Skeletal muscle tissue (tissue), 4 donors: Measurements from ENCODE around the gene ZNF22. TPM values are rescaled to one million over a fixed set of nuclear protein-coding genes. Genes with fewer than 3 reads are reported as not detected.

ENCODE experiments used
- H3K27ac ChIP-seq: one replicate; pipeline ENCODE4 v1.7.0; 2013; ENCODE audit warnings: mild to moderate bottlenecking, low read depth, low read length, inconsistent platforms
- H3K27me3 ChIP-seq, 3 donors: one replicate each; pipeline ENCODE4 v1.7.0; 2013; ENCODE audit warnings: low read length in 3 of 3; ENCODE audit not compliant: control insufficient read depth in 3 of 3, insufficient read depth in 3 of 3
- H3K36me3 ChIP-seq, 3 donors: one replicate each; pipeline ENCODE4 v1.7.0; 2013; ENCODE audit warnings: low read length in 3 of 3; ENCODE audit not compliant: control insufficient read depth in 3 of 3, insufficient read depth in 3 of 3
- H3K4me1 ChIP-seq, 3 donors: one replicate each; pipeline ENCODE4 v1.7.0; 2013; ENCODE audit warnings: low read length in 3 of 3, mild to moderate bottlenecking in 3 of 3; ENCODE audit not compliant: control insufficient read depth in 3 of 3, insufficient read depth in 3 of 3
- H3K4me3 ChIP-seq, 3 donors: one replicate each; pipeline ENCODE4 v1.7.0; 2013; ENCODE audit warnings: low read length in 3 of 3
- H3K9ac ChIP-seq, 3 donors: one replicate each; pipeline ENCODE4 v1.7.0; 2013; ENCODE audit warnings: low read length in 3 of 3, mild to moderate bottlenecking in 3 of 3, moderate library complexity in 2 of 3, low read depth in 1 of 3
- H3K9me3 ChIP-seq, 3 donors: one replicate each; pipeline ENCODE4 v1.7.0; 2013; ENCODE audit warnings: low read length in 3 of 3; ENCODE audit not compliant: control insufficient read depth in 3 of 3
- total RNA-seq: library from RNA; depleted of rRNA; stranded (reverse); fragments of >200 nt; gene quantifications from one replicate; pipeline ENCODE4 v1.2.3, GENCODE V29; 2014
- donor health status: Osteomylitis.

Gene ZNF22
- total RNA-seq, 1 donor from 2014 or later: 25.6 TPM

GRCh38 chr10:44995914-44996669 is 4.6 kb upstream of the ZNF22 start:
- Histone ChIP-seq H3K27ac (peak overlapping the region; percentile 92), H3K9me3 (no peaks in the 10 kb centered on the region), H3K4me3 (peak overlapping the region in 2 of 3 donors; percentile 15 to 63), H3K4me1 (peaks cover 66 to 69% (median 67%) of the 10 kb centered on the region in 3 donors), H3K36me3 (peaks cover 15 to 23% (median 15%) of the 10 kb centered on the region in 3 donors), H3K27me3 (no peaks in the 10 kb centered on the region), H3K9ac (peak overlapping the region; percentile 37 to 79 (median 45))

GRCh38 chr10:44997105-44997748 is 3.5 kb upstream of the ZNF22 start:
- Histone ChIP-seq H3K27me3 (no peaks in the 10 kb centered on the region), H3K9me3 (no peaks in the 10 kb centered on the region), H3K27ac (peak overlapping the region; percentile 92), H3K4me3 (peak overlapping the region in 1 of 3 donors; percentile 63), H3K4me1 (peaks cover 60 to 69% (median 64%) of the 10 kb centered on the region in 3 donors), H3K9ac (peak overlapping the region in 2 of 3 donors; percentile 45 to 79), H3K36me3 (peaks cover 12 to 19% (median 12%) of the 10 kb centered on the region in 3 donors)

GRCh38 chr10:44998146-44998631 is 2.5 kb upstream of the ZNF22 start:
- Histone ChIP-seq H3K27me3 (no peaks in the 10 kb centered on the region), H3K4me3 (no peak overlapping the region), H3K27ac (peak overlapping the region; percentile 92), H3K4me1 (peaks cover 50 to 68% (median 60%) of the 10 kb centered on the region in 3 donors), H3K36me3 (peaks cover 6 to 12% (median 7%) of the 10 kb centered on the region in 3 donors), H3K9me3 (no peaks in the 10 kb centered on the region), H3K9ac (no peak overlapping the region)

GRCh38 chr10:45000138-45000751 is 478 bp upstream of the ZNF22 start:
- peak overlapping the region; percentile 85 for H3K27ac ChIP-seq
- peaks cover 3 to 13% (median 10%) of the 10 kb centered on the region in 3 donors for H3K36me3 ChIP-seq
- H3K4me1 ChIP-seq: peaks cover 33 to 60% (median 42%) of the 10 kb centered on the region in 3 donors
- H3K4me3 ChIP-seq: peak overlapping the region; percentile 73 to 84 (median 74)
- H3K27me3 ChIP-seq: no peaks in the 10 kb centered on the region
- no peaks in the 10 kb centered on the region for H3K9me3 ChIP-seq
- peak overlapping the region; percentile 73 to 83 (median 82) for H3K9ac ChIP-seq

GRCh38 chr10:45001381-45002148 is 842 bp downstream of the ZNF22 start:
- Histone ChIP-seq H3K4me1 (peaks cover 20 to 46% (median 29%) of the 10 kb centered on the region in 3 donors), H3K27me3 (no peaks in the 10 kb centered on the region), H3K9me3 (no peaks in the 10 kb centered on the region), H3K9ac (peak overlapping the region; percentile 73 to 86 (median 82)), H3K36me3 (peaks cover 3 to 17% (median 10%) of the 10 kb centered on the region in 3 donors), H3K27ac (peak overlapping the region; percentile 85), H3K4me3 (peak overlapping the region; percentile 73 to 84 (median 74))

GRCh38 chr10:45003432-45004000 is 2.8 kb downstream of the ZNF22 start:
- no peaks in the 10 kb centered on the region for H3K9me3 ChIP-seq
- peaks cover 3 to 17% (median 10%) of the 10 kb centered on the region in 3 donors for H3K36me3 ChIP-seq
- H3K4me1 ChIP-seq: peaks cover 6 to 31% (median 17%) of the 10 kb centered on the region in 3 donors
- no peaks in the 10 kb centered on the region for H3K27me3 ChIP-seq
- H3K9ac ChIP-seq: no peak overlapping the region
- H3K4me3 ChIP-seq: no peak overlapping the region
- H3K27ac ChIP-seq: no peak overlapping the region

GRCh38 chr10:45004661-45005060 is 3.9 kb downstream of the ZNF22 start:
- Histone ChIP-seq H3K4me3 (no peak overlapping the region), H3K9me3 (no peaks in the 10 kb centered on the region), H3K27ac (no peak overlapping the region), H3K9ac (no peak overlapping the region), H3K4me1 (peaks cover 6 to 26% (median 15%) of the 10 kb centered on the region in 3 donors), H3K27me3 (no peaks in the 10 kb centered on the region), H3K36me3 (peaks cover 3 to 17% (median 10%) of the 10 kb centered on the region in 3 donors)

GRCh38 chr10:45005284-45005683 is 4.6 kb downstream of the ZNF22 start:
- no peak overlapping the region for H3K27ac ChIP-seq
- H3K4me1 ChIP-seq: peaks cover 6 to 20% (median 10%) of the 10 kb centered on the region in 3 donors
- H3K9me3 ChIP-seq: no peaks in the 10 kb centered on the region
- no peaks in the 10 kb centered on the region for H3K27me3 ChIP-seq
- H3K4me3 ChIP-seq: no peak overlapping the region
- peaks cover 3 to 17% (median 10%) of the 10 kb centered on the region in 3 donors for H3K36me3 ChIP-seq
- no peak overlapping the region for H3K9ac ChIP-seq
